ENCODE data around the gene CYLC1.

DNA sequence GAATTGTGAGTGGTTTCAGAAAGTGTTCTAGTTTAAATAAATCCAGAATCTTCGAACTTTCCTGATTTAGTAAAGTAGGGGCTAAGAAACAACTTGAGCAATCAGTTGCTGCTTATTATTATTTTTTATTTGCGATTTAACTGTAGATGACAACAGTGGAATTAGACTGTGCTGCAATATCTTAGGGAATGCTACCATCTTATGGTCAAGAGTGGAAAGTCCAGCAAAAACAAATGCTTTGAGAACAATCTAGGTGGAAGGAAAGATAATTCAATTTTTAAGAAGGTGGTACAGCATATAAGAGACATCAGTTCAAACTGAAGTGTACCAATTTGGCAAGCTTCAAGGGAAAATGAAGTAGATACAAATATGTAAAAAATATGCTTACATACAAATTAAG is 73.3 kb downstream of the CYLC1 start:
- TF ChIP-seq, protein P1, sequence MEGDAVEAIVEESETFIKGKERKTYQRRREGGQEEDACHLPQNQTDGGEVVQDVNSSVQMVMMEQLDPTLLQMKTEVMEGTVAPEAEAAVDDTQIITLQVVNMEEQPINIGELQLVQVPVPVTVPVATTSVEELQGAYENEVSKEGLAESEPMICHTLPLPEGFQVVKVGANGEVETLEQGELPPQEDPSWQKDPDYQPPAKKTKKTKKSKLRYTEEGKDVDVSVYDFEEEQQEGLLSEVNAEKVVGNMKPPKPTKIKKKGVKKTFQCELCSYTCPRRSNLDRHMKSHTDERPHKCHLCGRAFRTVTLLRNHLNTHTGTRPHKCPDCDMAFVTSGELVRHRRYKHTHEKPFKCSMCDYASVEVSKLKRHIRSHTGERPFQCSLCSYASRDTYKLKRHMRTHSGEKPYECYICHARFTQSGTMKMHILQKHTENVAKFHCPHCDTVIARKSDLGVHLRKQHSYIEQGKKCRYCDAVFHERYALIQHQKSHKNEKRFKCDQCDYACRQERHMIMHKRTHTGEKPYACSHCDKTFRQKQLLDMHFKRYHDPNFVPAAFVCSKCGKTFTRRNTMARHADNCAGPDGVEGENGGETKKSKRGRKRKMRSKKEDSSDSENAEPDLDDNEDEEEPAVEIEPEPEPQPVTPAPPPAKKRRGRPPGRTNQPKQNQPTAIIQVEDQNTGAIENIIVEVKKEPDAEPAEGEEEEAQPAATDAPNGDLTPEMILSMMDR (conservative IDR thresholded peaks at IDR 0.05; ENCODE audit: low read depth, low read length): no peak
- no peak for TF ChIP-seq EZH2 (IDR thresholded peaks at IDR 0.05; ENCODE audit: borderline replicate concordance, low read depth, low read length, poor library complexity, severe bottlenecking)

Data from A673 (cell line).